ENCODE measurements around the gene NFIL3.
A peak's percentile ranks its signal among the peaks of the same experiment; 100 is the strongest.

DNA sequence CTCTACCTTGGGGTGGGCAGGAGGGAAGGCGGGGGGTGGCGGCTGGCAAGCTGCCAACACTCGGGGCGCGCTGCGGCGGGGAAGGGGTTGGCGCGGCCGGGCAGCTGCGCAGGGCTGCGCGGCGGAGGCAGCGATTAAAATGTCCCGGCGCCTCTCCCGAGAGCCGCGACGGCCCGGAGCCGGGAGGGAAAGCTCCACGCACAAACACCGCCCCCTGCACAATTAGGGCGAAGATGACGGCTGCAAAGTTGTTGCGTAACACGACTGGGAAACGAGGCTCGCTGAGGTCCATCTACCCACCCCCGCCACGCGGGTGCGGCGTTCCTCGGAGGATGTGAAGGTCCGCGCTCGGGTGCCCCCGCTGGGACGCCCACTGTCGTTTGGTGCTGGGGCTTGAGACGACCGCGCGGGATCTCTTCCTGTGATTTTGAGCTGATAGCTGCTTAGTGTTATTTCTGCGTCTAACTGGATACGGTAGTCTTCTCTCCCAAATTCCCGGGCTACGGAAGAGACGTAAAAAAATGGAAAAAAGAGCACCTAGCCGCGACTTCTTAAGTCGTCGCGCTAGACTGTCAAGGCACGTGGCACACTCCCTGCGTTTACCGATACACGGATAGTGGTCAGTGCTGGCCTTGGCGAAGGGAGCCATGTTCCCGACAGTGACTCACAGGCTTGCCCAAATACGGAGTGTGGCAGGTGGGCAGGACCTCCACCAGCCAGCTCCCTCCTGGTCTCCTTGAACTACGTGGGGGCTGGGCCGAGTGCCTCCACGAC lies 958 bp upstream of the NFIL3 start:
- TF ChIP-seq, protein P1, sequence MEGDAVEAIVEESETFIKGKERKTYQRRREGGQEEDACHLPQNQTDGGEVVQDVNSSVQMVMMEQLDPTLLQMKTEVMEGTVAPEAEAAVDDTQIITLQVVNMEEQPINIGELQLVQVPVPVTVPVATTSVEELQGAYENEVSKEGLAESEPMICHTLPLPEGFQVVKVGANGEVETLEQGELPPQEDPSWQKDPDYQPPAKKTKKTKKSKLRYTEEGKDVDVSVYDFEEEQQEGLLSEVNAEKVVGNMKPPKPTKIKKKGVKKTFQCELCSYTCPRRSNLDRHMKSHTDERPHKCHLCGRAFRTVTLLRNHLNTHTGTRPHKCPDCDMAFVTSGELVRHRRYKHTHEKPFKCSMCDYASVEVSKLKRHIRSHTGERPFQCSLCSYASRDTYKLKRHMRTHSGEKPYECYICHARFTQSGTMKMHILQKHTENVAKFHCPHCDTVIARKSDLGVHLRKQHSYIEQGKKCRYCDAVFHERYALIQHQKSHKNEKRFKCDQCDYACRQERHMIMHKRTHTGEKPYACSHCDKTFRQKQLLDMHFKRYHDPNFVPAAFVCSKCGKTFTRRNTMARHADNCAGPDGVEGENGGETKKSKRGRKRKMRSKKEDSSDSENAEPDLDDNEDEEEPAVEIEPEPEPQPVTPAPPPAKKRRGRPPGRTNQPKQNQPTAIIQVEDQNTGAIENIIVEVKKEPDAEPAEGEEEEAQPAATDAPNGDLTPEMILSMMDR (IDR thresholded peaks at IDR 0.05; ENCODE audit: poor library complexity, severe bottlenecking), result peak; percentile 25
- TF ChIP-seq, protein P2, sequence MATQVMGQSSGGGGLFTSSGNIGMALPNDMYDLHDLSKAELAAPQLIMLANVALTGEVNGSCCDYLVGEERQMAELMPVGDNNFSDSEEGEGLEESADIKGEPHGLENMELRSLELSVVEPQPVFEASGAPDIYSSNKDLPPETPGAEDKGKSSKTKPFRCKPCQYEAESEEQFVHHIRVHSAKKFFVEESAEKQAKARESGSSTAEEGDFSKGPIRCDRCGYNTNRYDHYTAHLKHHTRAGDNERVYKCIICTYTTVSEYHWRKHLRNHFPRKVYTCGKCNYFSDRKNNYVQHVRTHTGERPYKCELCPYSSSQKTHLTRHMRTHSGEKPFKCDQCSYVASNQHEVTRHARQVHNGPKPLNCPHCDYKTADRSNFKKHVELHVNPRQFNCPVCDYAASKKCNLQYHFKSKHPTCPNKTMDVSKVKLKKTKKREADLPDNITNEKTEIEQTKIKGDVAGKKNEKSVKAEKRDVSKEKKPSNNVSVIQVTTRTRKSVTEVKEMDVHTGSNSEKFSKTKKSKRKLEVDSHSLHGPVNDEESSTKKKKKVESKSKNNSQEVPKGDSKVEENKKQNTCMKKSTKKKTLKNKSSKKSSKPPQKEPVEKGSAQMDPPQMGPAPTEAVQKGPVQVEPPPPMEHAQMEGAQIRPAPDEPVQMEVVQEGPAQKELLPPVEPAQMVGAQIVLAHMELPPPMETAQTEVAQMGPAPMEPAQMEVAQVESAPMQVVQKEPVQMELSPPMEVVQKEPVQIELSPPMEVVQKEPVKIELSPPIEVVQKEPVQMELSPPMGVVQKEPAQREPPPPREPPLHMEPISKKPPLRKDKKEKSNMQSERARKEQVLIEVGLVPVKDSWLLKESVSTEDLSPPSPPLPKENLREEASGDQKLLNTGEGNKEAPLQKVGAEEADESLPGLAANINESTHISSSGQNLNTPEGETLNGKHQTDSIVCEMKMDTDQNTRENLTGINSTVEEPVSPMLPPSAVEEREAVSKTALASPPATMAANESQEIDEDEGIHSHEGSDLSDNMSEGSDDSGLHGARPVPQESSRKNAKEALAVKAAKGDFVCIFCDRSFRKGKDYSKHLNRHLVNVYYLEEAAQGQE (IDR thresholded peaks at IDR 0.05; ENCODE audit: borderline replicate concordance), result no peak
- TF ChIP-seq EZH2 (IDR thresholded peaks at IDR 0.05; ENCODE audit: borderline replicate concordance, insufficient read depth, low read length, poor library complexity, severe bottlenecking), result no peak
